ENCODE measurements around the gene PARP2.

The PARP2 gene

DNA sequence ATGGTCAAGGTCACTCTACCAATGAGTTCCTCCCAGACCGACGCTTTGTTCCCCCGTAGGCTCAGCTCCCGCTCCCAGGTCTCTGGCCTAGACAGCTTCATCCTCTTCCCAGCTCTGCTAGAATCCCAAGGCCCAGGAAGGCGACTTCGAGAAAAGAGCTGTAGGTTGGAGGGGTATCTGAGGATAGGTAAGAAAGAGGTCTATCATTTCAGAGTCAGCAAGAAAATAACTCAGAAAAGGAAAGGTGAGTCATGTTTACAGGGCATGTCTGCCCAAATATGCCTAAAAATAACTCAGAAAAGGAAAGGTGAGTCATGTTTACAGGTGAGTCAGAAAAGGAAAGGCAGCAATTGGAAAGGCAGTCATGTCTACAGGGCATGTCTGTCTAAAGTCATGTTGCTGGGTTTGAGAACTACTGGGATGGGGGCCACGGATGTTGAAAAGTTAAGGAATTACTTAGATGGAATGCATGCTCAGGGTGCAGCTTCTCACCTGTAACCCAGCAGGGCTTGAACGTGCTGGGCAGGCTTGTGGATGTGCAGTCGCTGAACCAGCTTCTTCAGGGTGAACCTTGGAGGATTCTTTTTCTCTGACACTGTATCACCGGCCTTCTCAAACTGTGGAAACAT is 57.6 kb downstream of the PARP2 start:
- no peak for DNase-seq (ENCODE audit: low spot score)

DNA sequence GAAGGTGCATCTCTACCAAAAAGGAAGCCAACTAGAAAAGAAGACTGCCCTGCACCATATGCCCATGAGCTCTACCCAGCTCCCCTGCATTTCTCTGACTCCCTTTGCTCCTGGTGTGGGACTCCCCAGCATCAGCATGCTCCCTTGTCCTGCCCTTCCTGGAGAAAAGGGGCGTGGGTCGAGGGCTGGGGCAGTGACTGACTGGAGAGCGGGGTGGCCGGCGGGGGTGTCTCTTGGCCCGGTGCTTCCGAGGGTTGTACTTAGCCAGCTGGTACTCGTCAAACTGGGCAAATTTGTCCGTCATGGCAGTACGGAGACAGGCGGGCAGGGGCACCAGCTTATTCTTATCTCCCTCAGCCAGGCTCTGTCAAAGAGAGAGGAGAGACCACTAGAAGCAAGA is 60.1 kb downstream of the PARP2 start:
- no peak for DNase-seq (ENCODE audit: low spot score)
